PC-9 (cell line): Measurements from ENCODE around the gene MMP11.

Source experiments
- CTCF ChIP-seq: fragments of 200-600 bp; sonication (generic); conservative IDR thresholded peaks from 2 replicates; pipeline ENCODE4 v1.6.1; 2017; ENCODE audit warnings: mixed run types, antibody characterized with exemption, mild to moderate bottlenecking, moderate library complexity
- EZH2 ChIP-seq: fragments of 200-600 bp; sonication (generic); IDR thresholded peaks from 2 replicates; pipeline ENCODE4 v1.8.0; 2017; ENCODE audit warnings: antibody characterized with exemption, low read depth

- TF ChIP-seq CTCF (no peak), EZH2 (no peak)
These were observed 19.3 kb downstream of the MMP11 start for GRCh38 chr22:23791738-23792645.
